ENCODE results near the gene SLC5A10. TPM values are rescaled to one million over a fixed set of nuclear protein-coding genes. Genes with fewer than 3 reads are reported as not detected.
"Not testable (repeated sequence)": the region's sequence is repeated elsewhere in the genome, so short reads cannot be mapped to it uniquely, and the experiment has no call there.

Gene SLC5A10
- total and polyA plus RNA-seq, 2 experiments from 2014 or later: 0.10 TPM; not detected in 1

DNA sequence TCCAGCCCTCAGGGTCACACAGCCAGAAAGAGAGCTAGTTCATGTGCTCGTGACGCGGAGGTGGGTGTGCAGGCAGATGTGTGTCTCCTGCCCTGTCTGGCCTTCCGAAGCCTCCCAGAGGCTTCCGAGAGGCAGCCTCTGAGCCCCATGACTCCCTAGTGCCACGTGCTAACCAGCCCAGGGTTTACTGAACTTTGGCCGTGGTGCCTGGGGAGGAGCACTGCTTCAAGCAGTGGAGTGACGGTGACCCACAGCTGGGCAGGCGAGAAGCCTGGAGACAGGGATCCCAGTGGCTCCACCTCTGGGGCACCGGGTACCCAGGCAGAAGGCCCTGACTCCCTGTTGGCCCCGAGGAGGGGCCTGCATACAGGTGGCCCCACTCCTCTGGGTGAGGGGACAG, 76.7 kb downstream of the SLC5A10 start:
- H4K20me1 ChIP-seq (replicated peaks; ENCODE audit: insufficient read depth); DNase-seq (ENCODE audit: low spot score); H3K27me3 Mint-ChIP-seq (ENCODE audit: insufficient read depth, low read depth, poor library complexity); H3K79me2 ChIP-seq (replicated peaks; ENCODE audit: insufficient read depth); H3K36me3 ChIP-seq (ENCODE audit: insufficient read depth); H3K27me3 ChIP-seq (ENCODE audit: insufficient read depth); H3K4me1 Mint-ChIP-seq; H3K27ac ChIP-seq (ENCODE audit: low read depth); ATAC-seq; H3K4me2 ChIP-seq; H2AFZ ChIP-seq; H3K36me3 Mint-ChIP-seq (ENCODE audit: low read depth); H3K4me3 Mint-ChIP-seq; H3K4me1 ChIP-seq (ENCODE audit: insufficient read depth); H3K9me2 ChIP-seq (ENCODE audit: insufficient read depth); H3K4me3 ChIP-seq; H3K27ac Mint-ChIP-seq; H3F3A ChIP-seq (replicated peaks; ENCODE audit: low read depth); H3K9me3 Mint-ChIP-seq: not testable (repeated sequence)

DNA sequence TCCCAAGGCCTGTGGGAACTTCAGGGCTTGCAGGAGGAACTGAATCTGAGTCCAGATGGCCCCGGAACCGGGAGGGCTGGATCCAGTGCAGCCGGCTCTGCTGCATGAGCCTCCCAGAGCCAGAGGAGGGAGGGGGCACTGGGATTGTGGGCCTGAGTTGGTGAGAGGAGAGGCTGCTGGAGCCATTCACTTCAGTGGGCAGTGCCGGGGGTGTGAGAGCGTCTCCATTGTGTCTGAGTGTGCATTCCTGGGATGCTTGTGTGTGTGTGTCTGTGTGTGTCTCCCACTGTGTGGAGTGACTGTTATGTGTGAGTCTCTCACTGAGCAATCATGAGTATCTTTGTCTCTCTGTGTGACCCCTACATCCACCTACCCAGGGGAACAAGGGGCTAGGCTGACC, 77.8 kb downstream of the SLC5A10 start:
- not testable (repeated sequence) for H3K36me3 Mint-ChIP-seq (ENCODE audit: low read depth); H3K27me3 ChIP-seq (ENCODE audit: insufficient read depth); H4K20me1 ChIP-seq (replicated peaks; ENCODE audit: insufficient read depth); H3K4me1 Mint-ChIP-seq; H2AFZ ChIP-seq; H3K4me2 ChIP-seq; H3K4me1 ChIP-seq (ENCODE audit: insufficient read depth); DNase-seq (ENCODE audit: low spot score); H3K79me2 ChIP-seq (replicated peaks; ENCODE audit: insufficient read depth); H3K27ac Mint-ChIP-seq; H3K36me3 ChIP-seq (ENCODE audit: insufficient read depth); H3K27ac ChIP-seq (ENCODE audit: low read depth); H3K9me3 Mint-ChIP-seq; H3K4me3 Mint-ChIP-seq; H3K9me2 ChIP-seq (ENCODE audit: insufficient read depth); H3F3A ChIP-seq (replicated peaks; ENCODE audit: low read depth); H3K4me3 ChIP-seq; H3K27me3 Mint-ChIP-seq (ENCODE audit: insufficient read depth, low read depth, poor library complexity)
- peak; percentile 56 for ATAC-seq

DNA sequence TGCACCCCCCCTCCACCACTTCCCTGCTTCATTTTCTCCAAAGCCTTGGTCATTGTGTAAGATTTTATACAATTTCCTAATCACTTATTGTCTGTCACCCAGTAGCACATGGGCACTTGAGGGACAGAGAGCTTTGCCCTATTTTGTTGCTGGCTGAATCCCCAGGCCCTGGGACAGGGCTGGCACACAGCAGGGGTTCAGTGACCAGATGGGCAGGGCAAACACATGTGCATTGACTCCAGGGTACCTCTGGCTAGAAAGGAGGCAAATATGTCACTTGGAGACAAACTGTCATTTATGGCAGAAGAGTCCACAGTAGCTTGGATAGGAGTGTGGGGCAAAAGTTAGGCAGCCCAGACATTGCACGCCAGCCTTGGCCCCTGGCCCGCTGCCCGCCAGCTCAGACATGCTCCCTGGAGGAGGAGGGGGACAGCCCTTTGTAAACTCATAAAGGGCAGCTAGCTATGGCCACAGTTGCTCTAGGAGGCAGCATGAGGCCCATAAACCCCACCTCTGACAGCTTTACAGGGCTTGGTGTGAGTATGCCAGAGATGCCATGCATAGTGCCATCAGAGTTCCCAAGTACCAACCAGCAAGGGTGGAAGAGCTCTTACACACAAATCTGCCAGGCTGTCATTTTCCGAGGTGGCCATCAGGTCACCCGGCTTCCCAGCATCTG, 78.9 kb downstream of the SLC5A10 start:
- H3K27me3 Mint-ChIP-seq (ENCODE audit: insufficient read depth, low read depth, poor library complexity); H3K27ac Mint-ChIP-seq; H3K9me2 ChIP-seq (ENCODE audit: insufficient read depth); H3K4me1 Mint-ChIP-seq; H3K27ac ChIP-seq (ENCODE audit: low read depth); H3K79me2 ChIP-seq (replicated peaks; ENCODE audit: insufficient read depth); H3K4me3 Mint-ChIP-seq; H3K4me2 ChIP-seq; H3K27me3 ChIP-seq (ENCODE audit: insufficient read depth); H2AFZ ChIP-seq; H3K36me3 ChIP-seq (ENCODE audit: insufficient read depth); ATAC-seq; H4K20me1 ChIP-seq (replicated peaks; ENCODE audit: insufficient read depth); H3K36me3 Mint-ChIP-seq (ENCODE audit: low read depth); H3K4me3 ChIP-seq; H3F3A ChIP-seq (replicated peaks; ENCODE audit: low read depth); DNase-seq (ENCODE audit: low spot score); H3K9me3 Mint-ChIP-seq; H3K4me1 ChIP-seq (ENCODE audit: insufficient read depth): not testable (repeated sequence)

DNA sequence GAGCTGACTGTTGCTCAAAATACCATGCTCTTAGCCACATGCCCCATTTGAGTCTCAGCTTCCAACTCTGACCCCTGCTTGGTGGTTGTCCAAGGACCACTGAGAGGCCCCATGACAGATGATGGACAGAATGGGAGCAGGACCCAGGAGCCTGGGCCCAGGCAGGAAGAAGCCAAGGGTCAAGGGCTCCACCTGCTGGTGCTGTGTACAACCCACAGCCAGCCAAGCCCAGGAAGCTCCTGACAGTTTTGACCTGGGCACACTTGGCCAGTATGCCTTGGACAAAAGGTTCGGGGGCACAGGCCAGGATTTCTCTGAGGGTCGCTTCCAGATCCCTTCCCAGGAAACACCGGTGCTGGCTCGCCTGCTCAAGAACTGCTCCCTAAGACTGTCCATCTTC, 79.8 kb downstream of the SLC5A10 start:
- H3K4me2 ChIP-seq; H3K27me3 ChIP-seq (ENCODE audit: insufficient read depth); H3K4me1 ChIP-seq (ENCODE audit: insufficient read depth); H3K36me3 ChIP-seq (ENCODE audit: insufficient read depth); H3F3A ChIP-seq (replicated peaks; ENCODE audit: low read depth); H3K4me1 Mint-ChIP-seq; H3K27ac ChIP-seq (ENCODE audit: low read depth); H3K4me3 Mint-ChIP-seq; H4K20me1 ChIP-seq (replicated peaks; ENCODE audit: insufficient read depth); H3K36me3 Mint-ChIP-seq (ENCODE audit: low read depth); H3K27me3 Mint-ChIP-seq (ENCODE audit: insufficient read depth, low read depth, poor library complexity); H2AFZ ChIP-seq; H3K9me3 Mint-ChIP-seq; DNase-seq (ENCODE audit: low spot score); H3K4me3 ChIP-seq; H3K9me2 ChIP-seq (ENCODE audit: insufficient read depth); H3K79me2 ChIP-seq (replicated peaks; ENCODE audit: insufficient read depth); H3K27ac Mint-ChIP-seq: not testable (repeated sequence)
- peak; percentile 83 for ATAC-seq
- TF ChIP-seq, protein P1, sequence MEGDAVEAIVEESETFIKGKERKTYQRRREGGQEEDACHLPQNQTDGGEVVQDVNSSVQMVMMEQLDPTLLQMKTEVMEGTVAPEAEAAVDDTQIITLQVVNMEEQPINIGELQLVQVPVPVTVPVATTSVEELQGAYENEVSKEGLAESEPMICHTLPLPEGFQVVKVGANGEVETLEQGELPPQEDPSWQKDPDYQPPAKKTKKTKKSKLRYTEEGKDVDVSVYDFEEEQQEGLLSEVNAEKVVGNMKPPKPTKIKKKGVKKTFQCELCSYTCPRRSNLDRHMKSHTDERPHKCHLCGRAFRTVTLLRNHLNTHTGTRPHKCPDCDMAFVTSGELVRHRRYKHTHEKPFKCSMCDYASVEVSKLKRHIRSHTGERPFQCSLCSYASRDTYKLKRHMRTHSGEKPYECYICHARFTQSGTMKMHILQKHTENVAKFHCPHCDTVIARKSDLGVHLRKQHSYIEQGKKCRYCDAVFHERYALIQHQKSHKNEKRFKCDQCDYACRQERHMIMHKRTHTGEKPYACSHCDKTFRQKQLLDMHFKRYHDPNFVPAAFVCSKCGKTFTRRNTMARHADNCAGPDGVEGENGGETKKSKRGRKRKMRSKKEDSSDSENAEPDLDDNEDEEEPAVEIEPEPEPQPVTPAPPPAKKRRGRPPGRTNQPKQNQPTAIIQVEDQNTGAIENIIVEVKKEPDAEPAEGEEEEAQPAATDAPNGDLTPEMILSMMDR (conservative IDR thresholded peaks at IDR 0.05; ENCODE audit: low read depth in 2 of 2): peak in 1 of 2 experiments; percentile 62; a peak in 2 of 4 replicates

DNA sequence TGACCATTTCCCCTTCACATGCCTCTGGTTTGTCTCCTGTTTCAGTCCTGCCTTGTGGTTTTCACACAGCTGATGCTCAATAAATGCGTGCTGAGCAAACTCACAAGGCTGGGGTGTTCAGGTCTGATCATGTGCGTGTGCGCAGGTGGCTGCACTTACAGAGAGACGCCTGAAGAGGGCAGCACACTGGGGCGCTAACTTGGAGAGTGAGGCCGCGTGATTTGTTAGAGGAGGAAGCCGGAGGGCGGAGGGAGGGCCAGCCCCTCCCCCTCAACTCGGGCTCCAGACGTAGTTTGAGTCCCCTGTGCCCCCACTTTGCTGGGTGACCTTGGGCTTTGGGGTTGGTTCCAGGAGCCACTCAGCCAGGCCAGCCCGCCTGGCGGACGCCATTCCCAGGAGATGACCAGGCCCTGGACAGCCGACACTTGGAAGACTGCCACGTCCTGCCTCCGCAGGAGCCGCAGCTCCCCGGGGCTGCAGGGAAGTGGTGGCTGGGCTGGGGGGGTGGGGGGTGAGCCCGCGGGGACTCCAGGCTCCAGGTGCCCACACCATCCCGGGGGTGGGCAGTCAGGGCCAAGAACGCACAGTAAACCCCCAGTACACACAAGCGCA, 80.5 kb downstream of the SLC5A10 start:
- H3K27me3 Mint-ChIP-seq (ENCODE audit: insufficient read depth, low read depth, poor library complexity); H3K9me2 ChIP-seq (ENCODE audit: insufficient read depth); H3K36me3 ChIP-seq (ENCODE audit: insufficient read depth); DNase-seq (ENCODE audit: low spot score); H3F3A ChIP-seq (replicated peaks; ENCODE audit: low read depth); H4K20me1 ChIP-seq (replicated peaks; ENCODE audit: insufficient read depth); H2AFZ ChIP-seq; H3K9me3 Mint-ChIP-seq; H3K4me1 ChIP-seq (ENCODE audit: insufficient read depth); H3K4me2 ChIP-seq; H3K27me3 ChIP-seq (ENCODE audit: insufficient read depth); H3K4me3 ChIP-seq; H3K4me3 Mint-ChIP-seq; H3K36me3 Mint-ChIP-seq (ENCODE audit: low read depth); H3K79me2 ChIP-seq (replicated peaks; ENCODE audit: insufficient read depth); H3K27ac Mint-ChIP-seq; H3K27ac ChIP-seq (ENCODE audit: low read depth); H3K4me1 Mint-ChIP-seq: not testable (repeated sequence)
- ATAC-seq: peak; percentile 73

DNA sequence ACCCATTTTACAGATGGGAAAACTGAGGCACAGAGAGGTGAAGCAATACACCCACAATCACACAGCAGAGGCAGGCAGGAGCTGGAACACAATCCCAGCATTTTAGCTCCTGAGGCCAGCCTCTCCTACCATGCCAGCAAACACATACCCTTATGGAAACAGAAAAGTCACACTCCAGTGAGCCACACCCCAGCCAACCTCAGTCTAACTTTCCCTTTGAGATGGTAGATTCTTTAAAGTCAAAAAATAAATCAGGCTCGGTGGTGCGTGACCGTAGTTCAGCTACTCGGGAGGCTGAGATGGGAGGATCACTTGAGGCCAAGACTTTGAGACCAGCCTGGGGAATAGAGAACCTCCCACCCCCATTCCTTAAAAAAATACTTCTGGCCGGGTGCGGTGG, 84.2 kb downstream of the SLC5A10 start:
- not testable (repeated sequence) for H3K36me3 ChIP-seq (ENCODE audit: insufficient read depth); H4K20me1 ChIP-seq (replicated peaks; ENCODE audit: insufficient read depth); H3K4me1 ChIP-seq (ENCODE audit: insufficient read depth); H3K4me2 ChIP-seq; H3K27ac ChIP-seq (ENCODE audit: low read depth); H3K4me3 ChIP-seq; H3K9me3 Mint-ChIP-seq; ATAC-seq; H3K4me1 Mint-ChIP-seq; H3K27ac Mint-ChIP-seq; DNase-seq (ENCODE audit: low spot score); H3K36me3 Mint-ChIP-seq (ENCODE audit: low read depth); H3K27me3 Mint-ChIP-seq (ENCODE audit: insufficient read depth, low read depth, poor library complexity); H3K9me2 ChIP-seq (ENCODE audit: insufficient read depth); H3K27me3 ChIP-seq (ENCODE audit: insufficient read depth); H2AFZ ChIP-seq; H3F3A ChIP-seq (replicated peaks; ENCODE audit: low read depth); H3K79me2 ChIP-seq (replicated peaks; ENCODE audit: insufficient read depth); H3K4me3 Mint-ChIP-seq

Data from GM23338 (cell line).